Measurements from ENCODE around the gene RRP8. TPM values are rescaled to one million over a fixed set of nuclear protein-coding genes. Genes with fewer than 3 reads are reported as not detected.

The RRP8 gene
- total RNA-seq, 1 experiment from 2014 or later = 17.4 TPM

GRCh38 chr11:6563121-6563619 is 40.2 kb downstream of the RRP8 start:
- no peak for DNase-seq
- Mint-ChIP-seq H3K4me3 (ENCODE audit: low read depth, unreplicated experiment) (no peak overlapping the region), H3K27ac (ENCODE audit: unreplicated experiment) (no peak overlapping the region), H3K27me3 (ENCODE audit: unreplicated experiment) (no peaks in the 10 kb centered on the region), H3K36me3 (ENCODE audit: insufficient read depth, unreplicated experiment) (peaks cover 15% of the 10 kb centered on the region), H3K9me3 (ENCODE audit: low read depth, unreplicated experiment) (no peaks in the 10 kb centered on the region), H3K4me1 (ENCODE audit: low read depth, unreplicated experiment) (no peaks in the 10 kb centered on the region)
- CTCF ChIA-PET = interaction anchor here (0.6 kb wide), 1 partner anchor 186 kb away, joined by 4 read pairs; no protein-coding TSS in a partner anchor
- intact Hi-C loops (cut with micrococcal nuclease; ENCODE audit: unreplicated experiment) = no loop called here
- BruUV-seq (replicated peaks) = no TSS peak
- TF ChIP-seq, protein P1, sequence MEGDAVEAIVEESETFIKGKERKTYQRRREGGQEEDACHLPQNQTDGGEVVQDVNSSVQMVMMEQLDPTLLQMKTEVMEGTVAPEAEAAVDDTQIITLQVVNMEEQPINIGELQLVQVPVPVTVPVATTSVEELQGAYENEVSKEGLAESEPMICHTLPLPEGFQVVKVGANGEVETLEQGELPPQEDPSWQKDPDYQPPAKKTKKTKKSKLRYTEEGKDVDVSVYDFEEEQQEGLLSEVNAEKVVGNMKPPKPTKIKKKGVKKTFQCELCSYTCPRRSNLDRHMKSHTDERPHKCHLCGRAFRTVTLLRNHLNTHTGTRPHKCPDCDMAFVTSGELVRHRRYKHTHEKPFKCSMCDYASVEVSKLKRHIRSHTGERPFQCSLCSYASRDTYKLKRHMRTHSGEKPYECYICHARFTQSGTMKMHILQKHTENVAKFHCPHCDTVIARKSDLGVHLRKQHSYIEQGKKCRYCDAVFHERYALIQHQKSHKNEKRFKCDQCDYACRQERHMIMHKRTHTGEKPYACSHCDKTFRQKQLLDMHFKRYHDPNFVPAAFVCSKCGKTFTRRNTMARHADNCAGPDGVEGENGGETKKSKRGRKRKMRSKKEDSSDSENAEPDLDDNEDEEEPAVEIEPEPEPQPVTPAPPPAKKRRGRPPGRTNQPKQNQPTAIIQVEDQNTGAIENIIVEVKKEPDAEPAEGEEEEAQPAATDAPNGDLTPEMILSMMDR (IDR thresholded peaks at IDR 0.05; ENCODE audit: unreplicated experiment) = no peak

DNA sequence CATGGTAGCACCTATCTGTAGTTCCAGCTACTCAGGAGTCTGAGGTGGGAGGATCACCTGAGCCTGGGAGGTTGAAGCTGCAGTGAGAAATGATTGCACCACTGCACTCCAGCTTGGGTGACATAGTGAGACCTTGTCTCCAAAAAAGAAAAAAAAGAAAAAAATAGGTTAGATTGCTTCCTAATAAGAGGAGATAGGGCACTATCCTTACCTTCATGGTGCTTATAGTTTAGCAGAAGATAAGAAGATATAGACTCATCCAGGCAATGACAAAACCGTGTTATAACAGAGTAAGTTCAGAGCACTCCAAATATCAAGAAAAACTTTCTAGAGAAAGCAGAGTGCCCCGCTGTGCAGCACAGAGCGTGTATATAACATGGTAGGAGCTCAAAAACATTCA is 42.1 kb downstream of the RRP8 start:
- CTCF ChIA-PET = no interaction called here
- Mint-ChIP-seq H3K36me3 (ENCODE audit: insufficient read depth, unreplicated experiment) (peaks cover 14% of the 10 kb centered on the region), H3K4me3 (ENCODE audit: low read depth, unreplicated experiment) (no peak overlapping the region), H3K4me1 (ENCODE audit: low read depth, unreplicated experiment) (no peaks in the 10 kb centered on the region), H3K27me3 (ENCODE audit: unreplicated experiment) (no peaks in the 10 kb centered on the region), H3K27ac (ENCODE audit: unreplicated experiment) (no peak overlapping the region), H3K9me3 (ENCODE audit: low read depth, unreplicated experiment) (no peaks in the 10 kb centered on the region)
- BruUV-seq (replicated peaks) = no TSS peak
- no peak for DNase-seq
- intact Hi-C loops (cut with micrococcal nuclease; ENCODE audit: unreplicated experiment) = no loop called here
- TF ChIP-seq, protein P1 (IDR thresholded peaks at IDR 0.05; ENCODE audit: unreplicated experiment) = no peak

DNA sequence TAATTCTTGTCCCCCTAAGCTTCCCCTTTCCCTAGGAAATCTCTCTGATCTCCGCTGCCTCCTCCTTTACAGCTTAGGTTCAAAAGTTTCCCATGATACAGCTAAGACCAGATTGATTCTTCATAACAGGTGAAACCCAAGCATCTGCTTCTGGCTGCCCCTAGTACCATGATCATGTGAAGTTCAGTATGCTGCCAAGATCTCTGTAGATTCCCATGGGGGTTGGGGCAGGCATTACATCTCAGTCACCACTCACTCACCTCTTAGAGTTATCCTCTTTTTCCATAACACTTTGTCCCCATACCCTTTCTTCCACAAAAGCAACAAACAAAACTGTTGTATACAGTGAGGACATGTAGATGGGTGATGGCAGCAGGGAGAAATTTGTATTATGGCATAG is 44.0 kb downstream of the RRP8 start:
- no TSS peak for BruUV-seq (replicated peaks)
- CTCF ChIA-PET = interaction anchor here (0.6 kb wide), 1 partner anchor 34 kb away, joined by 7 read pairs; no protein-coding TSS in a partner anchor
- intact Hi-C loops (cut with micrococcal nuclease; ENCODE audit: unreplicated experiment) = no loop called here
- Mint-ChIP-seq H3K4me1 (ENCODE audit: low read depth, unreplicated experiment) (no peaks in the 10 kb centered on the region), H3K4me3 (ENCODE audit: low read depth, unreplicated experiment) (no peak overlapping the region), H3K9me3 (ENCODE audit: low read depth, unreplicated experiment) (no peaks in the 10 kb centered on the region), H3K36me3 (ENCODE audit: insufficient read depth, unreplicated experiment) (peaks cover 14% of the 10 kb centered on the region), H3K27ac (ENCODE audit: unreplicated experiment) (no peak overlapping the region), H3K27me3 (ENCODE audit: unreplicated experiment) (no peaks in the 10 kb centered on the region)
- TF ChIP-seq, protein P1 (IDR thresholded peaks at IDR 0.05; ENCODE audit: unreplicated experiment) = no peak
- no peak for DNase-seq

GRCh38 chr11:6557761-6558674 is 45.4 kb downstream of the RRP8 start:
- H3K4me3 Mint-ChIP-seq (ENCODE audit: low read depth, unreplicated experiment) = no peak overlapping the region
- peaks cover 14% of the 10 kb centered on the region for H3K36me3 Mint-ChIP-seq (ENCODE audit: insufficient read depth, unreplicated experiment)
- no TSS peak for BruUV-seq (replicated peaks)
- TF ChIP-seq, protein P1 (IDR thresholded peaks at IDR 0.05; ENCODE audit: unreplicated experiment) = no peak
- CTCF ChIA-PET = interaction anchor here (0.6 kb wide), 1 partner anchor 125 kb away, joined by 3 read pairs; the partner anchor contains the start of gene MRPL17
- H3K27me3 Mint-ChIP-seq (ENCODE audit: unreplicated experiment) = no peaks in the 10 kb centered on the region
- no peak for DNase-seq
- no peak overlapping the region for H3K27ac Mint-ChIP-seq (ENCODE audit: unreplicated experiment)
- H3K9me3 Mint-ChIP-seq (ENCODE audit: low read depth, unreplicated experiment) = no peaks in the 10 kb centered on the region
- intact Hi-C loops (cut with micrococcal nuclease; ENCODE audit: unreplicated experiment) = no loop called here
- H3K4me1 Mint-ChIP-seq (ENCODE audit: low read depth, unreplicated experiment) = no peaks in the 10 kb centered on the region

All from Calu3 (cell line).